HepG2 (cell line): ENCODE measurements around the gene OR7D2. TPM values are rescaled to one million over a fixed set of nuclear protein-coding genes. Genes with fewer than 3 reads are reported as not detected.

Experiments used
- FOXA3 ChIP-seq: IDR thresholded peaks from 2 replicates; pipeline ENCODE4 v1.6.1; 2016; ENCODE audit warnings: missing genetic modification reagents, missing compliant biosample characterization
- GABPA ChIP-seq, 2 experiments: IDR thresholded peaks; 2 replicates each; pipeline ENCODE4 v1.6.1; 2011 to 2016; ENCODE audit warnings: low read depth in 2 of 2, low read length in 1 of 2, missing biosample characterization in 1 of 2, missing genetic modification characterization in 1 of 2
- HOXA5 ChIP-seq: sonication (generic); formaldehyde crosslinking; IDR thresholded peaks from 2 replicates; pipeline ENCODE4 v1.4.0; 2020; ENCODE audit warnings: missing genetic modification reagents
- KLF16 ChIP-seq, 2 experiments: sonication (generic) in 1 of 2; formaldehyde crosslinking in 1 of 2; IDR thresholded peaks; 2 replicates each; pipeline versions ENCODE4 v1.6.1 to v1.8.0; 2016 to 2023; ENCODE audit warnings: missing genetic modification reagents in 2 of 2, missing compliant biosample characterization in 1 of 2
- MEIS2 ChIP-seq: sonication (generic); formaldehyde crosslinking; IDR thresholded peaks from 2 replicates; pipeline ENCODE4 v1.9.0; 2021; ENCODE audit warnings: mild to moderate bottlenecking, missing genetic modification reagents
- MTA3 ChIP-seq: sonication (generic); formaldehyde crosslinking; IDR thresholded peaks from 2 replicates; pipeline ENCODE4 v1.4.0; 2020; ENCODE audit warnings: missing genetic modification reagents
- NFE2L2 ChIP-seq: fragments of 150-350 bp; IDR thresholded peaks from 2 replicates; pipeline ENCODE4 v1.6.1; 2014; ENCODE audit warnings: low read length
- PHF20 ChIP-seq: sonication (generic); formaldehyde crosslinking; IDR thresholded peaks from 2 replicates; pipeline ENCODE4 v1.5.0; 2020; ENCODE audit warnings: mild to moderate bottlenecking, missing genetic modification reagents
- POLR2AphosphoS2 ChIP-seq: IDR thresholded peaks from 2 replicates; pipeline ENCODE4 v1.6.1; 2011; ENCODE audit warnings: low read depth, low read length, improper control_type of control experiment
- RFX5 ChIP-seq: IDR thresholded peaks from 2 replicates; pipeline ENCODE4 v1.6.1; 2011; ENCODE audit warnings: low read depth, low read length, improper control_type of control experiment
- SMAD3 ChIP-seq: sonication (generic); formaldehyde crosslinking; IDR thresholded peaks from 2 replicates; pipeline ENCODE4 v1.4.0; 2020; ENCODE audit warnings: missing genetic modification reagents
- SMC3 ChIP-seq: IDR thresholded peaks from 2 replicates; pipeline ENCODE4 v1.6.1; 2011; ENCODE audit warnings: low read length, improper control_type of control experiment
- SNAI1 ChIP-seq: sonication (generic); formaldehyde crosslinking; IDR thresholded peaks from 2 replicates; pipeline ENCODE4 v1.5.0; 2020; ENCODE audit warnings: mild to moderate bottlenecking, missing genetic modification reagents, borderline replicate concordance
- SNAPC2 ChIP-seq: sonication (generic); formaldehyde crosslinking; IDR thresholded peaks from 2 replicates; pipeline ENCODE4 v1.8.1; 2022; ENCODE audit warnings: mild to moderate bottlenecking, missing genetic modification reagents
- SRSF4 ChIP-seq: fragments of 200-400 bp; formaldehyde crosslinking; IDR thresholded peaks from one replicate; pipeline ENCODE4 v1.6.1; 2018; ENCODE audit warnings: mild to moderate bottlenecking, low read depth, low read length, moderate library complexity; ENCODE audit not compliant: poor library complexity, severe bottlenecking
- TBL1XR1 ChIP-seq: fragments of 150-350 bp; IDR thresholded peaks from 2 replicates; pipeline ENCODE4 v1.6.1; 2014; ENCODE audit warnings: borderline replicate concordance, low read length; ENCODE audit not compliant: partially characterized antibody
- TCF7 ChIP-seq: sonication (generic); IDR thresholded peaks from 2 replicates; pipeline ENCODE4 v1.6.1; 2016; ENCODE audit warnings: antibody characterized with exemption, low read depth
- TEF ChIP-seq: sonication (generic); formaldehyde crosslinking; IDR thresholded peaks from 2 replicates; pipeline ENCODE4 v1.5.0; 2020; ENCODE audit warnings: missing genetic modification reagents
- THAP8 ChIP-seq: sonication (generic); formaldehyde crosslinking; IDR thresholded peaks from 2 replicates; pipeline ENCODE4 v1.5.1; 2020; ENCODE audit warnings: missing genetic modification reagents, mild to moderate bottlenecking, borderline replicate concordance
- ZNF143 ChIP-seq: sonication (generic); formaldehyde crosslinking; IDR thresholded peaks from 2 replicates; pipeline ENCODE4 v1.4.0; 2020; ENCODE audit warnings: missing genetic modification reagents
- ZNF235 ChIP-seq: sonication (generic); formaldehyde crosslinking; IDR thresholded peaks from 2 replicates; pipeline ENCODE4 v1.8.1; 2023; ENCODE audit warnings: mild to moderate bottlenecking, missing genetic modification reagents, borderline replicate concordance
- ZNF275 ChIP-seq: sonication (generic); formaldehyde crosslinking; IDR thresholded peaks from 2 replicates; pipeline ENCODE4 v1.8.0; 2022; ENCODE audit warnings: missing genetic modification reagents, mild to moderate bottlenecking, inconsistent platforms, borderline replicate concordance
- ZNF563 ChIP-seq: sonication (generic); formaldehyde crosslinking; IDR thresholded peaks from 2 replicates; pipeline ENCODE4 v1.8.0; 2022; ENCODE audit warnings: mild to moderate bottlenecking, moderate library complexity, missing genetic modification reagents
- ZNF589 ChIP-seq: sonication (generic); formaldehyde crosslinking; conservative IDR thresholded peaks from 2 replicates; pipeline ENCODE4 v1.8.0; 2022; ENCODE audit warnings: mild to moderate bottlenecking, moderate library complexity, missing genetic modification reagents
- ZNF644 ChIP-seq: IDR thresholded peaks from 2 replicates; pipeline ENCODE4 v1.6.1; 2016; ENCODE audit warnings: low read depth
- ZNF704 ChIP-seq: sonication (generic); formaldehyde crosslinking; IDR thresholded peaks from 2 replicates; pipeline ENCODE4 v1.8.1; 2023; ENCODE audit warnings: mild to moderate bottlenecking, inconsistent platforms, moderate library complexity, missing genetic modification reagents, borderline replicate concordance
- ZSCAN21 ChIP-seq: sonication (generic); formaldehyde crosslinking; IDR thresholded peaks from 2 replicates; pipeline ENCODE4 v1.8.0; 2022; ENCODE audit warnings: mild to moderate bottlenecking, missing genetic modification reagents, moderate library complexity, borderline replicate concordance
- polyA plus RNA-seq, 8 experiments: library from polyadenylated mRNA; depleted of rRNA in 3 of 8; stranded (reverse) in 7 of 8; unstranded in 1 of 8; fragments of >200 nt; fragmentation: Illumina TruSeq in 4 of 8; extraction: Trizol in 4 of 8; gene quantifications; 2 replicates each; pipeline versions ENCODE4 v1.2.1 to v1.2.3, GENCODE V29; 2011 to 2016; ENCODE audit warnings: low read depth in 4 of 8, missing spikeins in 1 of 8, mixed read lengths in 1 of 8; ENCODE audit not compliant: insufficient read depth in 1 of 8
- total RNA-seq, 5 experiments: library from RNA; depleted of rRNA; stranded (reverse); fragments of >200 nt; fragmentation: Illumina TruSeq; extraction: Trizol; gene quantifications; 2 replicates each; pipeline ENCODE4 v1.2.3, GENCODE V29; 2016; ENCODE audit warnings: low read depth in 1 of 5

The OR7D2 gene
- total and polyA plus RNA-seq, 2 of the 13 experiments (the other 11 are each of a cell fraction or from before 2014, with no cell fraction given), result 0.07 TPM; not detected in 1

- 0 out of 2 replicates have a peak, but pooled peaks have one; percentile 69 for TF ChIP-seq ZNF704
- no peak for TF ChIP-seq MTA3 (CRISPR knock-in tag)
- TF ChIP-seq ZNF275 (CRISPR knock-in tag), result peak; percentile 63; the same call in 1 of the 2 replicates
- no peak for TF ChIP-seq NFE2L2
- TF ChIP-seq ZNF644 (CRISPR knock-in tag), result no peak
- no peak for TF ChIP-seq SMC3
- no peak for TF ChIP-seq POLR2AphosphoS2
- no peak for TF ChIP-seq TBL1XR1
- peak; percentile 78; the same call in 1 of the 2 replicates for TF ChIP-seq HOXA5 (CRISPR knock-in tag)
- peak in 1 of 2 experiments; percentile 58; a peak in 2 of 4 replicates for TF ChIP-seq KLF16 (CRISPR knock-in tag; IDR thresholded peaks at IDR 0.05)
- no peak for TF ChIP-seq RFX5
- no peak for TF ChIP-seq SRSF4
- no peak for TF ChIP-seq FOXA3 (CRISPR knock-in tag)
- 0 out of 2 replicates have a peak, but pooled peaks have one; percentile 32 for TF ChIP-seq SNAI1 (CRISPR knock-in tag)
- no peak for TF ChIP-seq THAP8 (CRISPR knock-in tag)
- no peak for TF ChIP-seq ZSCAN21 (CRISPR knock-in tag)
- TF ChIP-seq MEIS2, result no peak
- no peak for TF ChIP-seq TEF
- TF ChIP-seq ZNF589 (CRISPR knock-in tag), result no peak
- peak; percentile 60 for TF ChIP-seq GABPA (IDR thresholded peaks at IDR 0.05; ENCODE audit: low read depth, low read length)
- peak; percentile 92 for TF ChIP-seq GABPA (CRISPR knock-in tag; IDR thresholded peaks at IDR 0.05; ENCODE audit: low read depth)
- TF ChIP-seq ZNF563, result no peak; the same call in 1 of the 2 replicates
- TF ChIP-seq ZNF143 (CRISPR knock-in tag), result peak; percentile 98
- 0 out of 2 replicates have a peak, but pooled peaks have one; percentile 43 for TF ChIP-seq ZNF235 (CRISPR knock-in tag)
- no peak for TF ChIP-seq SNAPC2 (CRISPR knock-in tag)
- no peak for TF ChIP-seq SMAD3 (CRISPR knock-in tag)
- no peak for TF ChIP-seq TCF7
- peak; percentile 85 for TF ChIP-seq PHF20 (CRISPR knock-in tag)
Measured at GRCh38 chr19:9140159-9140874, 38.5 kb upstream of the OR7D2 start, which contains the start of gene ZNF317 (continued).
